Osteocyte (in vitro differentiated cells): ENCODE results near the gene CYB561. TPM values are rescaled to one million over a fixed set of nuclear protein-coding genes. Genes with fewer than 3 reads are reported as not detected.
A peak's percentile ranks its signal among the peaks of the same experiment; 100 is the strongest.

Experiments
- DNase-seq: peaks from one replicate; pipeline ENCODE4 v3.0.0; 2021; ENCODE audit warnings: mixed read lengths; ENCODE audit not compliant: unreplicated experiment; ENCODE audit errors: extremely low spot score
- H3K27ac Mint-ChIP-seq: one replicate; pipeline ENCODE4 v1.8.0; 2021; ENCODE audit warnings: mild to moderate bottlenecking, mixed read lengths; ENCODE audit not compliant: unreplicated experiment
- H3K27me3 Mint-ChIP-seq: one replicate; pipeline ENCODE4 v1.8.0; 2021; ENCODE audit warnings: mixed read lengths; ENCODE audit not compliant: unreplicated experiment
- H3K36me3 Mint-ChIP-seq: one replicate; pipeline ENCODE4 v1.8.0; 2021; ENCODE audit warnings: mixed read lengths; ENCODE audit not compliant: unreplicated experiment
- H3K4me1 Mint-ChIP-seq: one replicate; pipeline ENCODE4 v1.8.0; 2021; ENCODE audit warnings: mixed read lengths; ENCODE audit not compliant: unreplicated experiment
- H3K4me3 Mint-ChIP-seq: one replicate; pipeline ENCODE4 v1.8.0; 2021; ENCODE audit warnings: mild to moderate bottlenecking, moderate library complexity, mixed read lengths; ENCODE audit not compliant: unreplicated experiment
- H3K9me3 Mint-ChIP-seq: one replicate; pipeline ENCODE4 v1.8.0; 2021; ENCODE audit warnings: mixed read lengths; ENCODE audit not compliant: unreplicated experiment
- total RNA-seq: library from RNA; stranded (reverse); gene quantifications from 2 replicates; pipeline ENCODE4 v1.2.1, GENCODE V29; 2021
- TF ChIP-seq, protein P1 (sequence below): fragments of 200-600 bp; sonication (generic); IDR thresholded peaks from 2 replicates; pipeline ENCODE4 v1.5.0; 2021; ENCODE audit warnings: antibody characterized with exemption, mild to moderate bottlenecking, moderate library complexity

CYB561 gene
- total RNA-seq, 1 donor from 2014 or later: 5.7 TPM

DNA sequence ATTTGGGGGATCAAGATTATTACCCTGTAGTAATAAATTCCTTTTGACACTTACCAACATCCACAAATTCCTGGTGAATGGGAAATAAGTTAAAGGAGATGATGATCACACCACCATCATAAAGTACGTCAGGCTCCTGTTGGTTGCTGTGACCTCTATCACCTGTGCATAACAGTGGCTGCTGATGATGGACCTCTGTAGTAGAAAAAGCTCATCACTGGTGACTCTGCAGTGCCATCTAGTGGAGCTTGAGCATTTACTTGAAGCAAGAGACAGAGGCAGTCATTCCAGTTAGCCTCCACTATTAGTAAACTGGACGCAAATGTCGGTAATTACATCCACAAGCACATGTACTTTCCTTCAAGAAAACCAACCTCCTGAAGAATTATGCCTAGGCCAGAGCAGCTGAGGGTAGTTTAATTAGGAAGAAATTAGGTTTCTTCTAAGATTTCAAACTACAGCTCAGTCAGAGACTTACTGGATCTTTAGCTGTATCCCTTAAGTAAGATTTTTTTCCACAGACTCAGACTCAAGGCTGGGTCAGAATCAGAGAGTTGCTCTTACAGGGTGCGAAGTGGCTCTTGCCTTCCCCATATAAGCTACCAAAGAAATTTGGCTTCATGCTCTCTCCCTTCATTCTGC is 39.3 kb downstream of the CYB561 start:
- Mint-ChIP-seq H3K9me3 (no peaks in the 10 kb centered on the region), H3K36me3 (peaks cover 19% of the 10 kb centered on the region), H3K27ac (peak overlapping the region; percentile 23), H3K4me3 (no peak overlapping the region), H3K27me3 (no peaks in the 10 kb centered on the region), H3K4me1 (no peaks in the 10 kb centered on the region)
- DNase-seq: no peak
- TF ChIP-seq, protein P1, sequence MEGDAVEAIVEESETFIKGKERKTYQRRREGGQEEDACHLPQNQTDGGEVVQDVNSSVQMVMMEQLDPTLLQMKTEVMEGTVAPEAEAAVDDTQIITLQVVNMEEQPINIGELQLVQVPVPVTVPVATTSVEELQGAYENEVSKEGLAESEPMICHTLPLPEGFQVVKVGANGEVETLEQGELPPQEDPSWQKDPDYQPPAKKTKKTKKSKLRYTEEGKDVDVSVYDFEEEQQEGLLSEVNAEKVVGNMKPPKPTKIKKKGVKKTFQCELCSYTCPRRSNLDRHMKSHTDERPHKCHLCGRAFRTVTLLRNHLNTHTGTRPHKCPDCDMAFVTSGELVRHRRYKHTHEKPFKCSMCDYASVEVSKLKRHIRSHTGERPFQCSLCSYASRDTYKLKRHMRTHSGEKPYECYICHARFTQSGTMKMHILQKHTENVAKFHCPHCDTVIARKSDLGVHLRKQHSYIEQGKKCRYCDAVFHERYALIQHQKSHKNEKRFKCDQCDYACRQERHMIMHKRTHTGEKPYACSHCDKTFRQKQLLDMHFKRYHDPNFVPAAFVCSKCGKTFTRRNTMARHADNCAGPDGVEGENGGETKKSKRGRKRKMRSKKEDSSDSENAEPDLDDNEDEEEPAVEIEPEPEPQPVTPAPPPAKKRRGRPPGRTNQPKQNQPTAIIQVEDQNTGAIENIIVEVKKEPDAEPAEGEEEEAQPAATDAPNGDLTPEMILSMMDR: peak; percentile 91

DNA sequence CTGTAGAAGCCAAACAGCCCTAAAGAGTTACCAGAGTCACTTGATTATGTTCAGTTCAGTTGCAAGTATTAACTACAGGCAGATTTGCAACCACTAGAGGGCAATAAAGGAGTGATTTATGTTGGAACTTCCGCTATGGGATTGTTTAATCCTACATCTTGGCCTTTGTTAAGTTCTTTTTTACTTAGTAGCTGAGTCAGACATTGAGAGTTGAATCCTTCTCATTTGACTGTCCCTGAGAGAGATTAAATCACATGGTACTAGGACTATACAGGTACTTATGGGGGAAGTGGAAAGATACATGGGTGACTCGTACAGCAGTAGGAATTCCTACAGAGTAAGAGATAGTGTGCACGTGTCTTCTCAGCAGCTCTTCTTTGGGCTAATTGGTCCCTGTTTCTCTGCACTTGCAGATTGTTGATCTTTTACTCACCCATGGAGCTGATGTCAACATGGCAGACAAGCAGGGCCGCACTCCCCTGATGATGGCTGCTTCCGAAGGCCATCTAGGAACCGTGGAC is 40.3 kb downstream of the CYB561 start:
- Mint-ChIP-seq H3K27ac (no peak overlapping the region), H3K9me3 (no peaks in the 10 kb centered on the region), H3K36me3 (peaks cover 18% of the 10 kb centered on the region), H3K4me1 (no peaks in the 10 kb centered on the region), H3K27me3 (no peaks in the 10 kb centered on the region), H3K4me3 (no peak overlapping the region)
- DNase-seq: no peak
- TF ChIP-seq, protein P1: peak; percentile 72

DNA sequence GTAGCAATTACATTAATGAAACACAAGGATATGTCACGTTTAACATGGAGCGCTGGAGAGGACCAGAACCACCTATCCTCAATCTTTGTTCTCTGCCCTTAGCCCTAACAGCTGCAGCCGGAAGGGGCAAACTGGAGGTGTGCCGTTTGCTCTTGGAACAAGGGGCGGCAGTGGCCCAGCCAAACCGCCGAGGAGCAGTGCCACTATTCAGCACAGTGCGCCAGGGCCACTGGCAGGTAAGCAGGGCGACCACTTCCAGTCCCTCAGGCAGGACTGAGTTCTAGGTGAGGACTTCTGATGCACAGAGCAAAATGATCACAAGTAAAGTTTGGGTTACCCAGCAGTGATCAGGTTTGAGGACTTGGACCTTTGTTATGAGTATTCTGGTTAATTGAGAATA is 41.1 kb downstream of the CYB561 start:
- Mint-ChIP-seq H3K27me3 (no peaks in the 10 kb centered on the region), H3K9me3 (no peaks in the 10 kb centered on the region), H3K27ac (no peak overlapping the region), H3K4me1 (peaks cover 1% of the 10 kb centered on the region), H3K4me3 (no peak overlapping the region), H3K36me3 (peaks cover 18% of the 10 kb centered on the region)
- TF ChIP-seq, protein P1: no peak
- DNase-seq: no peak

DNA sequence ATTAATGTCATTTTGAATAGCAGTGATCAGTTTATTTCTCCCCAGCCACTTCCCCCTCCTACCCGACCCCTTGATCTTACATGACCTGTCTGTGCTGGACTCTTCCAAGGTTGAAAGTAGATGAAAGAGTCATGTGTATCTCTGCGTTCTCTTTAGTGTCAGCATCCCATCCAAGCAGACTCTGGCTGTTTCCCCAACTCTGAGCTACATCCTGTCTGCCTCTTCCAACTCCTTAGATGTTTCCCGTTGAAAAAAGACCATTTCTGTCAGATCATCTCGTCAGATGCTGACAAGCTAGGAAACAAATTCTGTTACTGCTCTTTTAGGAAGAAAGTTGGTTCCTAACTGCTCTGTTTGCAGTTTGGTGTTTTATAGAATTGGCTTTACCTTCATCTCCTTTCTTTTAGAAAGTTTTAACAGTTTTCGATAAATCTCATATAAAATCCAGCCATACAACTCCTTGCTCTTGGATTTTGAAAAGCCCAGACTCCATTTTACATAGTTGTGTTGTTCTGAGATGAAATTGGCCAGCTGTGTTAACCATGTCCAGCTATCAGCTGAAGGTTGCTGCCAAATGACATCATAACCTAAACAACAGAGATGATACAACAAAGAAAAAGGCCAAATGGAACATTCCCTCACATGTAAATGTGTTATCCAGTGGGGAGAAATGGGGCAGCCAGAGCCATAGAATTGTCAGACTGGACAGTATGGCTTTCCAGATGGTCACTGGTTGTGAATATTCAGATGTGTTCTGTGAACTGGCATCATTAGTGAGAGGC is 43.5 kb downstream of the CYB561 start:
- TF ChIP-seq, protein P1: no peak
- Mint-ChIP-seq H3K9me3 (no peaks in the 10 kb centered on the region), H3K36me3 (peaks cover 18% of the 10 kb centered on the region), H3K27ac (no peak overlapping the region), H3K4me3 (no peak overlapping the region), H3K27me3 (no peaks in the 10 kb centered on the region), H3K4me1 (peaks cover 15% of the 10 kb centered on the region)
- no peak for DNase-seq

DNA sequence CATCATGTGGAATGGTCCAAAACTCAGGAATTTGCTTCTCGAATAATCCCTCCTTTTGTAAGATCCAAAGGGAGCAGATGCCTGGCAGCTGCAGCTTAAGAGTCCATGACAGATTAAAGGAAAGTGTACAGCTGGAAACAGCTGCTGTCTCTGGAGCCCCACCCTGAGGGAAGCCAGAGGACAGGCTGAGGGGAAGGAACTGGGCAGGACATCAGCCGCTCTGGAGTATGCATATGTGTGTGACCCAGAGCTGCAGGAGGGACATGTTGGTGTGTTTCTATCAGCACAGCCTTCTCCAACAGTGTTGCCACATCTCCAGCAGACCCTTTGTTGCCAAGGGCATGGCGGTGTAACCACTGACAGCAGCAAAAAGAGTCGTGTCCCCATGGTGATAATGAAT is 46.2 kb downstream of the CYB561 start:
- TF ChIP-seq, protein P1: no peak
- H3K27ac Mint-ChIP-seq: peak overlapping the region; percentile 48
- no peak for DNase-seq
- no peaks in the 10 kb centered on the region for H3K27me3 Mint-ChIP-seq
- H3K4me1 Mint-ChIP-seq: peaks cover 27% of the 10 kb centered on the region
- H3K9me3 Mint-ChIP-seq: no peaks in the 10 kb centered on the region
- no peak overlapping the region for H3K4me3 Mint-ChIP-seq
- H3K36me3 Mint-ChIP-seq: peaks cover 18% of the 10 kb centered on the region
